GM12875 (cell line): ENCODE measurements around the gene MORF4L1.
"Not testable (repeated sequence)": the region's sequence is repeated elsewhere in the genome, so short reads cannot be mapped to it uniquely, and the experiment has no call there.

Experiments
- H3K4me3 ChIP-seq: one replicate; pipeline ENCODE4 v1.5.1; 2011; ENCODE audit warnings: low read depth, low read length, control low read depth
- CTCF ChIP-seq: IDR thresholded peaks from 2 replicates; pipeline ENCODE4 v1.5.1; 2011; ENCODE audit warnings: low read depth, mild to moderate bottlenecking, control low read depth, inconsistent platforms, low read length, moderate library complexity, borderline replicate concordance; ENCODE audit not compliant: insufficient read depth

The MORF4L1 gene

GRCh38 chr15:78850352-78850751, 22.3 kb upstream of the MORF4L1 start:
- TF ChIP-seq CTCF: no peak

DNA sequence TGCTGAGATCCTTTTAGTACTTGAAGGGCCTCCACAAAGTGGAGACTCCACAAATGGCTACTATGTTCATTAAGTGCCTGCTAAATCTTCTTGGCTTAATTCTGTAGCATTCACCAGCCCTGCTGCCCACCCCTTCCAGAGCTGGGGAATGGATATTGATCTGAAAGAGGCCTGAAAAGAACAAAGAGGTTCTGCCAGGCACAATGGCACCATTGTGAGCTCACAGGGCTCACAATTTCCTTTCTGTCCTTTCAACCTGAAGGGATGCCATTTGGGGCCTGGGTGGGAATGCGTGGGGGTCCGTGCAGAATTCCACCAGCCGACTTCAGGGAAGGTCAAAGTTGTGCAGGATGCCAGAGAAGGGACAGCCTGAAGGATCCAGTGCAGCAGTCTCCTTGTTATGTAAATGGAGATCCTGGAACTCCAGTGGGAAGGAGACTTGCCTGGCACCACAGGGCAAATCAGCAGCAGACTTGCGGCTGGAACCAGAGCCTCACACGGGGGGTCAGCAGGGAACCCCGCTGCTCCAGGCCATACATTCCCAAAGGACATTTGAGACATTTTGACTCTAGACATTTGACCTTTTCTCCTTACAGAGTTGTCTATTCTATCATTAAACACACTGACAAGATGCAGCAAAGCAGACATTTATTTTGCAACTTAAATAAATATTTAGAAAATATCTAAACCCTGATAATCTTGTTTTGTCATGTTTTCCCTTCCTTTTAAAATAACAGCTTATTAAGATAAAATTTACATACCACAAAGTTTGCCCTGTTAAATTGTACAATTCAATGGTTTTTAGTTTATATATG, 21.5 kb upstream of the MORF4L1 start:
- H3K4me3 ChIP-seq: no peak overlapping the region
- no peak for TF ChIP-seq CTCF

More at GRCh38 chr15:78850352-78850751, 22.3 kb upstream of the MORF4L1 start:
- H3K4me3 ChIP-seq: no peak overlapping the region

DNA sequence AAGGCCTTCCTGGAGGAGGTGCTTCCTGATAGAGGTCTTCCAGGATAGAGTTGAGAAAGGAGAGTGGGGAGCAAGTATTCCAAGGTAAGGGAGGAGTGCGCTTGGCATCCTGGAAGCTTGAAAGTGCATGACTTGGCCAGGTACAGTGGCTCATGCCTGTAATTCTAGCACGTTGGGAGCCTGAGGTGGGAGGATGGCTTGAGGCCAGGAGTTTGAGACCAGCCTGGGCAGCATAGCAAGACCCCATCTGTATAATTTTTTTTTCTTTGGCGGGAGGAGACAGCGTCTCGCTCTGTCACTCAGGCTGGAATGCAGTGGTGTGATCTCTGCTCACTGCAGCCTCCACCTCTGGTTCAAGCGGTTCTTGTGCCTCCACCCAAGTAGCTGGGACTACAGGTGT, 19.2 kb upstream of the MORF4L1 start:
- TF ChIP-seq CTCF: no peak
- H3K4me3 ChIP-seq: no peak overlapping the region

GRCh38 chr15:78854833-78855372, 17.8 kb upstream of the MORF4L1 start:
- no peak overlapping the region for H3K4me3 ChIP-seq
- no peak for TF ChIP-seq CTCF

DNA sequence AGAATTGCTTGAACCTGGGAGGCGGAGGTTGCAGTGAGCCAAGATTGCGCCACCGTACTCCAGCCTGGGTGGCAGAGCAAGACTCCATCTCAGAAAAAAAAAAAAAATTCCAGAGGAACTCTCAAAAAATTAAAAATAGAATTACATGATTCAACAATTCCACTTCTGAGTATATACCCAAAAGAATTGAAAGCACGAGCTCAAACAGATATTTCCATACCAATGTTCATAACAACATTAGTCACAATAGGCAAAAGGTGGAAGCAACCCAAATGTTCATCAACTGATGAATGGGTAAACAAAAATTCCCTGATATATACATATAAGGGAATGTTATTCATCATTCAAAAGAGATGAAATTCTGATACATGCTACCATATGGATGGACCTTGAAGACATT, 16.9 kb upstream of the MORF4L1 start:
- TF ChIP-seq CTCF: no peak
- H3K4me3 ChIP-seq: no peak overlapping the region

GRCh38 chr15:78859971-78860719, 12.5 kb upstream of the MORF4L1 start:
- peak overlapping the region; percentile 49 for H3K4me3 ChIP-seq
- TF ChIP-seq CTCF: peak; percentile 28; the same call in 1 of the 2 replicates

- H3K4me3 ChIP-seq: not testable (repeated sequence)
Measured at GRCh38 chr15:78865585-78865984, 7.1 kb upstream of the MORF4L1 start.

DNA sequence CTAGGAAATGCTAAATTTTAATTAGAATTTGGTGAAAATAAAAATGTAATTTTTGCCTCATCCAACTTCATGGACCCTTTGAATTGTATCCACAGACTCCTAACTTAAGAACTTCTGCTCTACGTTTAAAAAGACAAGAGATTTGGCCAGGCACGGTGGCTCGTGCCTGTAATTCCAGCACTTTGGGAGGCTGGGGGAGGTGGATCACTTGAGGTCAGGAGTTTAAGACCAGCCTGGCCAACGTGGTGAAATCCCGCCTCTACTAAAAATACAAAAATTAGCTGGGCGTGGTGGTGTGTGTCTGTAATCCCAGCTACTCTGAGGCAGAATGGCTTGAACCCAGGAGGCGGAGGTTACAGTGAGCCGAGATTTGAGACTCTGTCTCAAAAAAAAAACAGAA, 6.7 kb upstream of the MORF4L1 start:
- not testable (repeated sequence) for H3K4me3 ChIP-seq
